CD4-positive, alpha-beta T cell treated with Interleukin-1 beta for 1 hour (primary cell): ENCODE measurements around the gene CECR2.

ENCODE experiments used
- DNase-seq, 2 donors: peaks; one replicate each; pipeline ENCODE4 v3.0.0-alpha.2; 2020 to 2022

Gene CECR2

GRCh38 chr22:17369439-17370025, at the start of gene CECR2:
CECR2 (plus strand) TSS chr22:17369460; CDS start chr22:17369784, 324 bp downstream.
- peak in 1 of 2 donors; percentile 4 for DNase-seq

DNA sequence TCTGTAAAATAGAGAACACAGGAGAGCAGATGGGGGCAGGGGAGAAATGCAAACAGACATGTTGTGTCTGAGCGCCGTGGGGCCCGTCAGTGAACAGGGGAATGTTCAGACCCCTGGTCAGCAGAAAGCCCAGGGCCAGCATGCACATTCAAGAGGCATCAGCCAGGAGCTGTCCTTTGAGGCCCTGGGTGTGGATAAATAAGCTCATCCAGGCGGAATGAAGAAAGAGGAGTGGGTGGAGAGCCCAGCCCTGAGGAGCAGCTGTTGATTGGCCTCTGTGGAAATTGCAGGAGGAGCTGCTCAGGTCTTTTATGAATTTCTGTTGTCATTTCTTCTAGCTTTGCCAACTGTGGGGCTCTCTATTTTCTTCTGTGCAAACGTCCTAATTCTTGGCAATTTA, 49.7 kb upstream of the CECR2 start:
- no peak for DNase-seq

GRCh38 chr22:17322511-17322910, 46.7 kb upstream of the CECR2 start:
- DNase-seq = no peak

DNA sequence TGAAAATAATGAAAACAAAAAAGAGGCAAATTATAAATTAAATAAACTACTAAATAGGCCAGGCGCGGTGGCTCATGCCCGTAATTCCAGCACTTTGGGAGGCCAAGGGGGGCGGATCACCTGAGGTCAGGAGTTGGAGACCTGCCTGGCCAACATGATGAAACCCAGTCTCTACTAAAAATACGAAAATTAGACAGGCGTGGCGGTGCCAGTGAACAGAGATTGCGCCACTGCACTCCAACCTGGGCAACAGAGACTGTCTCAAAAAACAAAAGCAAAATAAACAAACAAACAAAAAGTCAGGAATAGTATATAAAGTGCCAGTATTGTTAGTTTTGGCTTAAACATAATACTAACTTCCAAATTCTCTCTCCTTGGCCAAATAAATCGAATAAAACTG, 37.6 kb upstream of the CECR2 start:
- DNase-seq = no peak

- DNase-seq = no peak
These were observed 37.0 kb upstream of the CECR2 start for GRCh38 chr22:17332109-17332800.

DNA sequence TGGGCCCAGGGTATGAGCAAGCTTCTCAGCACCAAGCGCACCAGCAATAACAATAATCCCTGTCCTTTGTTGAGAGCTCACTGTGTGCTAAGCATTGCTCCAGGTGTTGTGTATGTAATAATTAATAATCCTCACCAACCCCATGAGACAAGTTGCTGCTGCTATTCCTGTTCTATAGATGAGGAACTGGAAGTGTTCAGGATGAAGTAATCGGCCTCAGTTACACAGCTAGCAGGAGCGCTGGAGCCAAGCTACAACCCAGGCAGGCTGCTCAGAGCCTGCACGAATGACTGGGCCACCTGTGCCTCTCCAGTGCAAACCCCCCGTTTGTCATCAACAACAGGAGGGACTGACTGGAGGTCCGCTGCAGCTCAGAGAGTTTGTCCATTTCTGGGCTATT, 35.2 kb upstream of the CECR2 start:
- no peak for DNase-seq

DNA sequence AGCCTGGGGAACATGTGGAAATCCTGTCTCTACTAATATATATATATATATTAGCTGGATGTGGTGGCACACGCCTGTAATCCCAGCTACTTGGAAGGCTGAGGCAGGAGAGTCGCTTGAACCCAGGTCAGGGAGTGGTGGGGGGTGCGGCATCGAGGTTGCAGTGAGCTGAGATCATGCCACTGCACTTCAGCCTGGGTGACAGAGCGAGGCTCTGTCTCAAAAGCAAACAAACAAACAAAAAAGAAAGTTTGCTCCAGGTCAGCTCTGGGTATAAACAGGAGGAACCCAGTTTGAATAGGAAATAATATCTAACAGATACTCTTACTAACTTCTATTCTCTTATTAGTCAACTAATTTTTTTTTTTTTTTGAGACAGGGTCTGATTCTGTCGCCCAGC, 34.3 kb upstream of the CECR2 start:
- no peak for DNase-seq

- DNase-seq = no peak
These were observed 33.2 kb upstream of the CECR2 start for GRCh38 chr22:17336061-17336460.

- no peak for DNase-seq
These were observed 31.6 kb upstream of the CECR2 start for GRCh38 chr22:17337639-17338038.

DNA sequence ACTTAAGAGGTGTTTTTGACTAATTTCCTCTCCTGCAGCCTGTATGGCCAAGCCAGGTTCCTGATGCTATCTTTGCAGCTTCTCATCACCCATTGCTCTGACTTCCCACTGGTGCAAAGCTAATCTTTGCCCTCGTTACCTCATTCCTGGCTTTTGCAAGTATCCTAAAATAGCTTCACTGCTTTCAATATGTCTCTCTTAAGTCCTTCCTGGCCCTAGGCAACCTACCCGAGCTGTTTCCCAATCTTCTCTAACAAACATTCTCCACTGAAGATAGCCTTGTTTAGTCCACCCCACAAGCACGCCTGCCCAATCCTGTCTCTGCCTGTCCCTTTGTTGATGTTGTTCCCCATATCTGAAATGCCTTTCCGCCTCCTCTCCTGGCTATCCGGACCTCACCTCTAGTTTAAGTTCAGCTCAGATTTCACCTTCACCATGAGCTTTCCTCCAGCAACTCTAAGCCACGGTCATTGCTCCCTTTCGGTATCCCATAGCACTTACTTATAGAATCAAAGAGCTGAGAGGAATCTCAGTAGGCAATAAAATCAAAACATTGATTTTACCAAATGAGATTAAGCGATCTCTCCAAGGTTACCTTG, 30.1 kb upstream of the CECR2 start:
- DNase-seq = no peak

DNA sequence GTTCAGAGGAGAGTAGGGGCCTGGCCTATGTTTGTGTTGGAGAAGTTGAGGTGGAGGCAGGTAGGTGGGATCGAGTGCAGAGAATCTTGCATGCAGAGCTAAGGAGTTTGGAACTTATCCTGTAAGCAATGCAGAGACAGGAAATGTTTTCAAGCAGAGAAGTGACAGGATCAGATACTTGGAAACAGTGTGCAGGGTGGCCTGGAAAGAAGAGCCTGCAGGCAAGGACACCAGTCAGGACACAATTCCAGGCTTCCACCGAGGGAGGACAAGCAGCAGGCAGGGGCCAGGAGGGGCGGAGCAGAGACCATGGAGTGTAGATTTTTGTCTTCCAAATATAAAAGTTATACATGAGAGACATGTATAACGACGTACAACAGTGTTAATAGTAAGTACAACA, 26.9 kb upstream of the CECR2 start:
- DNase-seq = no peak

GRCh38 chr22:17343766-17344165, 25.5 kb upstream of the CECR2 start:
- DNase-seq = no peak

- no peak for DNase-seq
These were observed 22.7 kb upstream of the CECR2 start for GRCh38 chr22:17346578-17346977.

DNA sequence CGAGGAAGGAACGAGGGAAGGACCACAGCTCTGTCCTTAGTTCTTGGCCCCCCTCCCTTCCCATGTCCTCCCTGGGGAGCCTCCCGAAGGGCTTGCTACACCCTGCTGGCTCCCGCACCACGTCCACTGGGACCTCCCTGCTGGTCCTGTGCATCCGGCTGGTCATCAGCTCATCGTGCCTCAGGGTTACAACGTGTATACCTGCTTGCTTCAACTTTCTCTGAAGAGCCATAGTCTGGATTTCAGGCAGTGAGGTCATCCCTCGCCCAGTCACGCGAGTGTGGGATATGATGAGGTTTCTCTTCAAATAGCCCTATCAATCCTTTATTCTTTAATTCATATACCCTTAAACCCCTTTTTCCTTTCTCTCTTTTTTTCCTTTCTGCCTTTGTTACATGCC, 21.5 kb upstream of the CECR2 start:
- DNase-seq = no peak

- DNase-seq = no peak
These were observed 20.7 kb upstream of the CECR2 start for GRCh38 chr22:17348464-17349103.

- no peak for DNase-seq
These were observed 20.1 kb upstream of the CECR2 start for GRCh38 chr22:17349172-17349571.

- no peak for DNase-seq
These were observed 19.0 kb upstream of the CECR2 start for GRCh38 chr22:17350292-17350691.

- no peak for DNase-seq
These were observed 16.5 kb upstream of the CECR2 start for GRCh38 chr22:17352798-17353197.

DNA sequence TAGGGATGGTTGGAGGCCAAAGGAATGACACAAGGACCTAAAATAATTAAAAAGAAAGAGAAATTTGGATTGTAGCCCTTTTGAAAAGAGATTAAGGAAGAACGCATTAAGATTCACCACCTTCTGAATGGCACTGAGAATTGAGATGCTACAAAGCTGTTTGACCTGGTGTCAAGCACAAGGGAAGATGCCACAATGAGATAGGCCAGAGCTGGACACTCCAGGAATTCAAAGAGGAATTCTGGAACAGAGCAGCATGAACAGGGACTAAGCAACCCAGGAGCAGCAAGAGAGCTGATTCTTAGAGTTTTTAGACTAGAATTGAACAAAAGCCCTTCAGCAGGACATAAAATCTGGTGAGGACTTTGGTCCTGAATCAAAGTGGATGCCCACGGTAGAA, 11.6 kb upstream of the CECR2 start:
- DNase-seq = no peak

DNA sequence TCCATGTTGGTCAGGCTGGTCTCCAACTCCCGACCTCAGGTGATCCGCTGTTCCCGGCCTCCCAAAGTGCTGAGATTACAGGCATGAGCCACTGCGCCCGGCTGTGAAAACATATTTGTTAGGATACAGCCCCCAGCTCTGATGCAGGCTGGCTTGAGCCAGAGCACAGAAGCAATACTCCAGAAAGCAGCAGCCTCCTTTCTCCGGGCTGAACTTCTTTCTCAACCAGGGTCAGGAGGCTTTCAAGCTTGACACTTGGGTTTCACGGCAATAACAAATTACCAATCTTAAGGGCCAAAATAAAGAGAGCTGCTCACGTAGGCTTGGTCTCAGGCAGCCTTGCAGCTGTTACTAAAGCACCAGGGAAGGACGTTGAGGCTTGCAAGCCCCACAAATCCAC, 10.8 kb upstream of the CECR2 start:
- no peak for DNase-seq

DNA sequence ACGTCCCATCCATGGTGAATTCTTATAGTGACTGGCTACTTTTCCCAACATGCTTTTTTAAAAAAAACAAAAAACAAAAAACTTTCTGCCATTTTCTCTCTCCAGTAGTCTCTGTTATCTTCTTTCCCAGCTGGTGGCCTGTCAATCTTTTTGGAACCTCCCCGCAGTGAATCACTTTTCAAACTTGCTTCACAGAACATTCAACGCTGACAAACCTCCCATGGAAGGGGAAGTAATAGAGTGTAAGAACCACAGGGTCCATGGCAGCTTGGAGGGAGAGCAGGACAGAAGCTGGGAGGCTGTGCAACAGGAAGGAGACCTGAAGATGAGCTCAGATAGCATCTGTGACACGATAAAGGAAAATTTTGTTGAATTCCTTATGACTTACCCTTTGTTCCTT, 9.8 kb upstream of the CECR2 start:
- DNase-seq = no peak

GRCh38 chr22:17366329-17366728, 2.9 kb upstream of the CECR2 start:
- DNase-seq = no peak

DNA sequence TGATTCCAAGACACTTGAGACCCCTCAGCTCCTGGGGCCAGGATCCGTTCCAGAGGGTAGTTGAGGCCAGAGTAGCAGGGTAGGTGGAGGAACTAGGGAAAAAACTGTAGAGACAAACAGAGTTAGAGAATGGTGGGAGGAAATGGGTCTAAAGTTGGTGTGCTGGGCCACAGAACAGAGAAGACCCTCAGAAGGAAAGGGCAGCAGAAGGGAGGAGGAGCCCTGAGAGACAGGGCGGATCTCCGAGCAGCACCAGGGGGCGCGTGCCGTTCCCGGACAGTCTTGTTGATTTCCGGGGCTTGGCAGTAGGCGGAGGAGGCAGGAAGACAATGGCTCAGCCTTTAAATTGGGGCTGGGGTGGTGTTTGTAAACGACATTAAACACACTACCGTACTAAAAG, 2.4 kb upstream of the CECR2 start:
- peak in 1 of 2 donors; percentile 12 for DNase-seq

DNA sequence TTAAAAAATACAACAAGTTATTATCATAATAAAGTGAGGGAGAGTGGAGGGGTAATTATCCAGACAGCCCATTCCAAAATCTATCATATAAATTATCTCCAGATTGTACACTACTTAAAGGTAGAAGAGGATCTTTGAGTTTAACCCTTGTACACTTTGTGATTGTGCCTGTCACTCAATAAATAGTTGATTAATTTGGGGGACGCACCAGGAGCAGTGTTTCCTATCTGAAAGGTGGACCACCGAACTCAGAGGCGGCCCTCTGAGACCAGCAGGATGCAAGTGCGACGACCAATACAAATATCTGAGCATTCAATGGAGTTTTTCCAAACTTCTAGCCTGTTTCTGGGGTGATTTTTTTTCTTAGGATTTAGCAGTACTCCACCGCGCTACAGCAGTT, 1.1 kb upstream of the CECR2 start:
- DNase-seq = no peak
